Lower lobe of right lung (tissue), 2 donors: ENCODE results near the gene PACC1. TPM values are rescaled to one million over a fixed set of nuclear protein-coding genes. Genes with fewer than 3 reads are reported as not detected.
A peak's percentile ranks its signal among the peaks of the same experiment; 100 is the strongest.

Experiments used
- ATAC-seq, 2 donors: fragments of 200-7000 bp; cut with Tn5 transposase; one replicate each; pipeline ENCODE4 v1.9.1; 2020 to 2022; ENCODE audit warnings: mild to moderate bottlenecking in 2 of 2, moderate library complexity in 2 of 2
- DNase-seq: peaks from one replicate; pipeline ENCODE4 v3.0.0-alpha.2; 2020
- H3K27ac ChIP-seq: fragments of 200-600 bp; one replicate; pipeline ENCODE4 v1.8.0; 2022
- H3K27me3 ChIP-seq: fragments of 200-600 bp; one replicate; pipeline ENCODE4 v1.8.0; 2022; ENCODE audit warnings: low read depth
- H3K36me3 ChIP-seq: fragments of 200-600 bp; one replicate; pipeline ENCODE4 v1.8.0; 2022; ENCODE audit warnings: mild to moderate bottlenecking
- H3K4me1 ChIP-seq: fragments of 200-600 bp; one replicate; pipeline ENCODE4 v1.8.0; 2022
- H3K4me3 ChIP-seq: fragments of 200-600 bp; one replicate; pipeline ENCODE4 v1.8.0; 2022; ENCODE audit warnings: mild to moderate bottlenecking
- H3K9me3 ChIP-seq: fragments of 200-600 bp; one replicate; pipeline ENCODE4 v1.8.0; 2022
- CTCF ChIP-seq: fragments of 200-600 bp; IDR thresholded peaks from one replicate; pipeline ENCODE4 v1.8.0; 2022; ENCODE audit warnings: antibody characterized with exemption, mild to moderate bottlenecking
- intact Hi-C: fragments of 100-400 bp; cut with DNase I; formaldehyde crosslinking; loops from one replicate; pipeline ENCODE4 v1.11.0; 2022
- total RNA-seq: library from RNA; stranded (reverse); fragmentation: NEBNext Ultra II Directional; extraction: Animal tissue kit (Norgen Biotek cat#: 25700); gene quantifications from one replicate; pipeline ENCODE4 v1.2.1, GENCODE V29; 2021
- donor health status: DM: no; HTN: yes; CAD: no; lungs with severe emphysema.

PACC1 gene
- total RNA-seq, 1 donor from 2014 or later = 9.8 TPM

DNA sequence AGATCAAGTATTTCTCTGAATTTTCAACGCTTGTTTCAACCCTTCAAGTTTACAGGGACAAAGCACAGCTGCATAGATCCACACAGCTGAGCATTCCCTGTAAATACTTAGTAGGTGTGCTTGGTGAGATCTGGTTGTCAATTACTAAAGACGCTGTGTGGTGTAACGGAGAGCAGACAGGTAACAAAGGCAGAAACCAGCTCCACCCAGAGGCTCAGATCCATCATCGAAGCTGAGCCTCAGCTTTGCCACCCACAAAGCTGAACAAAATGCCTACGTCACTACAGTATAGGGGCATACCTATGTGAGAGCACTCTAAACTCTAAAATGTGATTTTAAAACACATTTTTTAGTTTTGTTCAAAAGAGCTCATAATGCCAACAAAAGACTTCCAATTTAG, 38.7 kb downstream of the PACC1 start:
- no peak overlapping the region for H3K27ac ChIP-seq
- DNase-seq (no peak), ATAC-seq (no peak)
- no peaks in the 10 kb centered on the region for H3K4me1 ChIP-seq
- no peak for TF ChIP-seq CTCF
- peaks cover 50% of the 10 kb centered on the region for H3K36me3 ChIP-seq
- H3K27me3 ChIP-seq = no peaks in the 10 kb centered on the region
- no peaks in the 10 kb centered on the region for H3K9me3 ChIP-seq
- intact Hi-C loops = no loop called here
- H3K4me3 ChIP-seq = no peak overlapping the region

- no peaks in the 10 kb centered on the region for H3K9me3 ChIP-seq
- no peaks in the 10 kb centered on the region for H3K27me3 ChIP-seq
- peak; percentile 84 for TF ChIP-seq CTCF
- no peak overlapping the region for H3K4me3 ChIP-seq
- H3K4me1 ChIP-seq = no peaks in the 10 kb centered on the region
- DNase-seq = no peak
- intact Hi-C loops = no loop called here
- H3K36me3 ChIP-seq = peaks cover 40% of the 10 kb centered on the region
- ATAC-seq = peak; percentile 91 to 92
- no peak overlapping the region for H3K27ac ChIP-seq
Measured at GRCh38 chr1:212368073-212368484, 46.6 kb downstream of the PACC1 start.

- ATAC-seq = peak; percentile 28 to 56
- Histone ChIP-seq H3K27ac (no peak overlapping the region), H3K36me3 (peaks cover 45% of the 10 kb centered on the region), H3K4me3 (no peak overlapping the region), H3K4me1 (no peaks in the 10 kb centered on the region), H3K27me3 (no peaks in the 10 kb centered on the region), H3K9me3 (no peaks in the 10 kb centered on the region)
- no peak for DNase-seq
- intact Hi-C loops = no loop called here
- TF ChIP-seq CTCF = no peak
Measured at GRCh38 chr1:212367474-212368072, 47.1 kb downstream of the PACC1 start.

- DNase-seq = no peak
- Histone ChIP-seq H3K36me3 (peaks cover 51% of the 10 kb centered on the region), H3K27me3 (no peaks in the 10 kb centered on the region), H3K9me3 (no peaks in the 10 kb centered on the region), H3K27ac (no peak overlapping the region), H3K4me3 (no peak overlapping the region), H3K4me1 (no peaks in the 10 kb centered on the region)
- peak; percentile 16 to 43 for ATAC-seq
- intact Hi-C loops = no loop called here
- TF ChIP-seq CTCF = no peak
Measured at GRCh38 chr1:212366901-212367300, 47.8 kb downstream of the PACC1 start.

DNA sequence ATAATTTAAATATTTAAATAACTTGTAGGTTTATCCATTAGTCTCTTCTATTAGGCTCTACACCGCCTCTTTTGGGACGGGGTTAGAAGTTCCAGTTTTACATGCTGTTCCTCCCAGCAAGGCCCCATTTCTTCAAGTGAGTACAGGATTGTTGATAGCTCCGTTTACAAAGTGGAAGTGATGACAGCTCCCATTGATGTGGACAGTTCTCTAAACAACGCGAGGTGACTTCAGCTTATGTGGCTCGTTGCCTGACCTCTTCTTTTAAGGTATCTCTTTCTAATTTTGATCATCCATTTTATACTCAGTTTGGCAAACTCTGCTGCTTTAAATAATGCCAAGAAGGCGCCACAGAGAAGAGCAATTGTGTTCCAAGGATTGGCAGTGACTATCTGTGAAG, 49.7 kb downstream of the PACC1 start:
- ATAC-seq (no peak), DNase-seq (no peak)
- Histone ChIP-seq H3K36me3 (peaks cover 71% of the 10 kb centered on the region), H3K9me3 (no peaks in the 10 kb centered on the region), H3K4me3 (no peak overlapping the region), H3K27me3 (no peaks in the 10 kb centered on the region), H3K4me1 (no peaks in the 10 kb centered on the region), H3K27ac (no peak overlapping the region)
- TF ChIP-seq CTCF = no peak
- intact Hi-C loops = no loop called here
